ENCODE results near the gene TEDC1. TPM values are rescaled to one million over a fixed set of nuclear protein-coding genes. Genes with fewer than 3 reads are reported as not detected.

The TEDC1 gene
- 10 to 100 TPM; 22.2 to 25.0 TPM for total RNA-seq
- polyA plus RNA-seq = 10 to 100 TPM in 1 of 3 donors, 1 to 10 TPM in 2; 7.2 to 10.1 (median 7.6) TPM
- total RNA-seq = 15.6 to 112 (median 28.3) reads per million in 6 experiments

GRCh38 chr14:105490572-105491365, at the start of gene TEDC1:
Gene TEDC1, plus strand, starts transcription at chr14:105491246. Its CDS starts 130 bp downstream, at chr14:105491376.
- Mint-ChIP-seq H3K4me1 (peaks cover 10 to 36% (median 28%) of the 10 kb centered on the region in 4 donors), H3K36me3 (no peaks in the 10 kb centered on the region), H3K27ac (peak within 1 kb of the TSS; percentile 87 to 100 (median 99)), H3K9me3 (no peaks in the 10 kb centered on the region), H3K4me3 (peak within 1 kb of the TSS; percentile 81 to 96 (median 88)), H3K27me3 (peaks cover 0 to 4% (median 0%) of the 10 kb centered on the region in 5 donors)
- ATAC-seq (peak; percentile 64 to 73), DNase-seq (peak; percentile 95 to 100 (median 99))
- POLR2A ChIA-PET = interaction anchor here (0.9 to 5.3 kb wide), 16 partner anchors 11 to 738 kb away, joined by 3 to 165 read pairs (median 6); partner anchors contain the start of genes BRF1, PACS2, SIVA1 and TEX22

GRCh38 chr14:105442125-105442524, 48.9 kb upstream of the TEDC1 start:
- POLR2A ChIA-PET = no interaction called here
- Mint-ChIP-seq H3K4me3 (peak overlapping the region in 1 of 10 donors; percentile 36), H3K27me3 (no peaks in the 10 kb centered on the region), H3K4me1 (peaks cover 0 to 7% (median 4%) of the 10 kb centered on the region in 4 donors), H3K9me3 (no peaks in the 10 kb centered on the region), H3K27ac (no peak overlapping the region), H3K36me3 (peaks cover 0 to 4% (median 3%) of the 10 kb centered on the region in 3 donors)
- ATAC-seq (no peak), DNase-seq (peak in 1 of 10 donors; percentile 24)

GRCh38 chr14:105442834-105443233, 48.2 kb upstream of the TEDC1 start:
- Mint-ChIP-seq H3K4me1 (peaks cover 0 to 7% (median 4%) of the 10 kb centered on the region in 4 donors), H3K27me3 (no peaks in the 10 kb centered on the region), H3K9me3 (no peaks in the 10 kb centered on the region), H3K27ac (no peak overlapping the region), H3K36me3 (peaks cover 0 to 4% (median 3%) of the 10 kb centered on the region in 3 donors), H3K4me3 (no peak overlapping the region)
- DNase-seq = peak in 1 of 10 donors; percentile 50
- POLR2A ChIA-PET = no interaction called here
- ATAC-seq = no peak

GRCh38 chr14:105444859-105445258, 46.2 kb upstream of the TEDC1 start:
- no peaks in the 10 kb centered on the region for H3K9me3 Mint-ChIP-seq
- H3K27me3 Mint-ChIP-seq = no peaks in the 10 kb centered on the region
- peaks cover 0 to 5% (median 4%) of the 10 kb centered on the region in 4 donors for H3K4me1 Mint-ChIP-seq
- no peak for ATAC-seq
- no peak overlapping the region for H3K27ac Mint-ChIP-seq
- H3K36me3 Mint-ChIP-seq = peaks cover 0 to 4% (median 3%) of the 10 kb centered on the region in 3 donors
- peak in 1 of 10 donors; percentile 49 for DNase-seq
- no peak overlapping the region for H3K4me3 Mint-ChIP-seq
- POLR2A ChIA-PET = interaction anchor here (0.7 kb wide), 1 partner anchor 182 kb away, joined by 4 read pairs; no protein-coding TSS in a partner anchor

GRCh38 chr14:105445290-105445689, 45.8 kb upstream of the TEDC1 start:
- Mint-ChIP-seq H3K4me3 (no peak overlapping the region), H3K36me3 (peaks cover 0 to 5% (median 3%) of the 10 kb centered on the region in 3 donors), H3K27me3 (no peaks in the 10 kb centered on the region), H3K27ac (no peak overlapping the region), H3K9me3 (no peaks in the 10 kb centered on the region), H3K4me1 (peaks cover 0 to 5% (median 4%) of the 10 kb centered on the region in 4 donors)
- ATAC-seq = no peak
- DNase-seq = peak in 1 of 10 donors; percentile 41
- POLR2A ChIA-PET = interaction anchor here (1.5 kb wide), 1 partner anchor 31 kb away, joined by 6 read pairs; no protein-coding TSS in a partner anchor

- Mint-ChIP-seq H3K27ac (peak overlapping the region in 1 of 10 donors; percentile 47), H3K9me3 (no peaks in the 10 kb centered on the region), H3K4me1 (peaks cover 0 to 5% (median 4%) of the 10 kb centered on the region in 4 donors), H3K4me3 (no peak overlapping the region), H3K36me3 (peaks cover 0 to 8% (median 3%) of the 10 kb centered on the region in 3 donors), H3K27me3 (no peaks in the 10 kb centered on the region)
- ATAC-seq = no peak
- POLR2A ChIA-PET = interaction anchor here (1.5 kb wide), 1 partner anchor 30 kb away, joined by 6 read pairs; no protein-coding TSS in a partner anchor
- peak in 1 of 10 donors; percentile 47 for DNase-seq
These were observed 44.9 kb upstream of the TEDC1 start for GRCh38 chr14:105445901-105446845.

GRCh38 chr14:105446971-105447370, 44.1 kb upstream of the TEDC1 start:
- POLR2A ChIA-PET = interaction anchor here (1.3 kb wide), 1 partner anchor 42 kb away, joined by 4 read pairs; no protein-coding TSS in a partner anchor
- peaks cover 0 to 7% (median 0%) of the 10 kb centered on the region in 3 donors for H3K36me3 Mint-ChIP-seq
- H3K9me3 Mint-ChIP-seq = no peaks in the 10 kb centered on the region
- peaks cover 0 to 2% (median under 1%) of the 10 kb centered on the region in 4 donors for H3K4me1 Mint-ChIP-seq
- ATAC-seq (no peak), DNase-seq (peak in 1 of 10 donors; percentile 62)
- H3K4me3 Mint-ChIP-seq = no peak overlapping the region
- H3K27ac Mint-ChIP-seq = no peak overlapping the region
- H3K27me3 Mint-ChIP-seq = no peaks in the 10 kb centered on the region

- POLR2A ChIA-PET = interaction anchor here (0.9 to 1.5 kb wide), 3 partner anchors 29 to 42 kb away, joined by 4 read pairs; partner anchors contain the start of gene MTA1
These were observed 43.1 kb upstream of the TEDC1 start for GRCh38 chr14:105447651-105448640.

GRCh38 chr14:105448706-105449111, 42.3 kb upstream of the TEDC1 start:
- Mint-ChIP-seq H3K4me3 (no peak overlapping the region), H3K27ac (peak overlapping the region in 1 of 10 donors; percentile 31), H3K27me3 (no peaks in the 10 kb centered on the region), H3K36me3 (peaks cover 0 to 18% (median 0%) of the 10 kb centered on the region in 3 donors), H3K9me3 (no peaks in the 10 kb centered on the region), H3K4me1 (peaks cover 0 to 4% (median 0%) of the 10 kb centered on the region in 4 donors)
- POLR2A ChIA-PET = interaction anchor here (0.9 to 1.5 kb wide), 2 partner anchors 29 to 42 kb away, joined by 4 read pairs; partner anchors contain the start of gene MTA1
- DNase-seq = peak; percentile 49 to 80 (median 66)
- ATAC-seq = peak; percentile 98 to 99

More at GRCh38 chr14:105447651-105448640, 43.1 kb upstream of the TEDC1 start:
- H3K36me3 Mint-ChIP-seq = peaks cover 0 to 14% (median 0%) of the 10 kb centered on the region in 3 donors
- DNase-seq (peak in 1 of 10 donors; percentile 51), ATAC-seq (no peak)
- H3K27ac Mint-ChIP-seq = peak overlapping the region in 3 of 10 donors; percentile 5 to 31 (median 11)
- peaks cover 0 to 4% (median 0%) of the 10 kb centered on the region in 4 donors for H3K4me1 Mint-ChIP-seq
- H3K9me3 Mint-ChIP-seq = no peaks in the 10 kb centered on the region
- no peak overlapping the region for H3K4me3 Mint-ChIP-seq
- H3K27me3 Mint-ChIP-seq = no peaks in the 10 kb centered on the region

GRCh38 chr14:105449276-105450122, 41.5 kb upstream of the TEDC1 start:
- H3K27me3 Mint-ChIP-seq = no peaks in the 10 kb centered on the region
- peaks cover 0 to 4% (median 0%) of the 10 kb centered on the region in 4 donors for H3K4me1 Mint-ChIP-seq
- POLR2A ChIA-PET = interaction anchor here (1.1 kb wide), 1 partner anchor 40 kb away, joined by 6 read pairs; no protein-coding TSS in a partner anchor
- no peak for ATAC-seq
- H3K4me3 Mint-ChIP-seq = no peak overlapping the region
- peak in 1 of 10 donors; percentile 53 for DNase-seq
- no peak overlapping the region for H3K27ac Mint-ChIP-seq
- H3K9me3 Mint-ChIP-seq = no peaks in the 10 kb centered on the region
- H3K36me3 Mint-ChIP-seq = peaks cover 0 to 24% (median 0%) of the 10 kb centered on the region in 3 donors
